Erythroblast (primary cell): ENCODE measurements around the gene HPCAL4.

Source experiments
- GATA1 ChIP-seq: IDR thresholded peaks from 2 replicates; pipeline ENCODE4 v1.6.1; 2011; ENCODE audit warnings: low read depth, mild to moderate bottlenecking, control low read depth, low read length, moderate library complexity
- POLR2A ChIP-seq: IDR thresholded peaks from 2 replicates; pipeline ENCODE4 v1.6.1; 2011; ENCODE audit warnings: mild to moderate bottlenecking, low read length

- no peak for TF ChIP-seq POLR2A
- TF ChIP-seq GATA1 = no peak
These were observed 33.2 kb downstream of the HPCAL4 start for GRCh38 chr1:39657923-39658485.
